ENCODE results near the gene PRKCA.

DNA sequence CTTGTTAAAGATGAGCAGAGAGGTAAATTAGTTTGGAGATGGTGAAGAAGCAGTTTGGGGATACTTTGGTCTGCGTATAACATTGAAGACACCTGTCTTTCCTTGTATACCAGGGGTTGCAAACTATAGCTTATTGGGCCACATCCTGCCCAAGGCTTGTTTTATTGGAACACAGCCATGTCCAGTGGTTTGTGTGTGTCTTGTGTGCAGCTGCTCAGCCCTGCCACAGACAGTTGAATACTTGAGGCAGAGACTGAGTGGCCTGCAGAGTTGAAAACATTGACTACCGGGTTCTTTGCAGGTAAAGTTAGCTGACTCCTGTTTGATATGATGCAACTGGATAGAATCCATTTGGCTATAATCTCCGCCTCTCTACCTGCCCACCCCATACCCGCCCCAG, 224.4 kb downstream of the PRKCA start:
- TF ChIP-seq POLR2AphosphoS5 (IDR thresholded peaks at IDR 0.05; ENCODE audit: borderline replicate concordance, low read depth, low read length), result no peak
- no peak for TF ChIP-seq EZH2 (IDR thresholded peaks at IDR 0.05)

Measured in SK-N-MC (cell line).